Left lung (tissue), 10 donors: Measurements from ENCODE around the gene ARFRP1. TPM values are rescaled to one million over a fixed set of nuclear protein-coding genes. Genes with fewer than 3 reads are reported as not detected.

Experiments
- ATAC-seq: fragments of 200-7000 bp; cut with Tn5 transposase; one replicate; pipeline ENCODE4 v1.9.1; 2020; ENCODE audit warnings: moderate library complexity
- DNase-seq, 4 donors: peaks; one replicate each; pipeline ENCODE4 v3.0.0-alpha.2; 2013 to 2020
- H3K27ac ChIP-seq, 2 donors: fragments of 200-600 bp; sonication (generic) in 1 of 2; one replicate each; pipeline versions ENCODE4 v1.5.0 to v1.8.0; 2020 to 2021
- H3K27me3 ChIP-seq, 2 donors: fragments of 200-600 bp; sonication (generic) in 1 of 2; one replicate each; pipeline versions ENCODE4 v1.5.0 to v1.8.0; 2020 to 2021
- H3K36me3 ChIP-seq, 2 donors: fragments of 200-600 bp; sonication (generic) in 1 of 2; one replicate each; pipeline versions ENCODE4 v1.5.0 to v1.8.0; 2020 to 2021
- H3K4me1 ChIP-seq, 2 donors: fragments of 200-600 bp; one replicate each; pipeline ENCODE4 v1.8.0; 2021
- H3K4me3 ChIP-seq, 2 donors: fragments of 200-600 bp; sonication (generic) in 1 of 2; one replicate each; pipeline versions ENCODE4 v1.5.0 to v1.8.0; 2020 to 2021; ENCODE audit warnings: mild to moderate bottlenecking in 1 of 2
- H3K9me3 ChIP-seq, 2 donors: fragments of 200-600 bp; sonication (generic) in 1 of 2; one replicate each; pipeline versions ENCODE4 v1.5.0 to v1.8.0; 2020 to 2021
- CTCF ChIP-seq, 2 donors: fragments of 200-600 bp; sonication (generic) in 1 of 2; IDR thresholded peaks; one replicate each; pipeline versions ENCODE4 v1.5.0 to v1.8.0; 2021; ENCODE audit warnings: antibody characterized with exemption in 2 of 2
- intact Hi-C, 2 donors: fragments of 100-400 bp; cut with DNase I; formaldehyde crosslinking; loops; one replicate each; pipeline versions ENCODE4 v1.11.2 to v1.14.2; 2022
- polyA plus RNA-seq, 6 donors: library from polyadenylated mRNA; unstranded; fragments of 120-200 nt; gene quantifications; one replicate each; pipeline ENCODE4 v1.2.1, GENCODE V29; 2013; ENCODE audit not compliant: insufficient read length in 6 of 6
- total RNA-seq, 2 donors: library from RNA; stranded (reverse); fragmentation: NEBNext Ultra II Directional; extraction: Animal tissue kit (Norgen Biotek cat#: 25700); gene quantifications; one replicate each; pipeline ENCODE4 v1.2.1, GENCODE V29; 2021
- donor health status: DM: no; HTN: yes; CAD: no.
- donor health status: DM: no; HTN: no; CAD: no.

The ARFRP1 gene
- total and polyA plus RNA-seq, 8 donors = 29.1 to 46.9 (median 32.8) TPM

- H3K36me3 ChIP-seq = peaks cover 0 to 18% of the 10 kb centered on the region in 2 donors
- no peaks in the 10 kb centered on the region for H3K27me3 ChIP-seq
- no peak overlapping the region for H3K4me3 ChIP-seq
- ATAC-seq = no peak
- H3K9me3 ChIP-seq = no peaks in the 10 kb centered on the region
- intact Hi-C loops = no loop called here
- DNase-seq = peak in 1 of 4 donors; percentile 75
- H3K27ac ChIP-seq = peak overlapping the region; percentile 88 to 91
- TF ChIP-seq CTCF (IDR thresholded peaks at IDR 0.05) = no peak
- H3K4me1 ChIP-seq = peaks cover 24 to 65% of the 10 kb centered on the region in 2 donors
Measured at GRCh38 chr20:63685269-63686026, 22.3 kb downstream of the ARFRP1 start.

GRCh38 chr20:63682384-63683139 lies 25.2 kb downstream of the ARFRP1 start:
- H3K9me3 ChIP-seq = no peaks in the 10 kb centered on the region
- DNase-seq (peak in 1 of 4 donors; percentile 77), ATAC-seq (peak; percentile 67)
- peak overlapping the region; percentile 59 to 67 for H3K27ac ChIP-seq
- H3K27me3 ChIP-seq = no peaks in the 10 kb centered on the region
- no peak overlapping the region for H3K4me3 ChIP-seq
- H3K4me1 ChIP-seq = peaks cover 20 to 43% of the 10 kb centered on the region in 2 donors
- intact Hi-C loops = no loop called here
- no peak for TF ChIP-seq CTCF (IDR thresholded peaks at IDR 0.05)
- H3K36me3 ChIP-seq = peaks cover 0 to 42% of the 10 kb centered on the region in 2 donors

- Histone ChIP-seq H3K27ac (peak overlapping the region; percentile 53 to 67), H3K9me3 (no peaks in the 10 kb centered on the region), H3K27me3 (no peaks in the 10 kb centered on the region), H3K36me3 (peaks cover 0 to 49% of the 10 kb centered on the region in 2 donors), H3K4me1 (peaks cover 12 to 35% of the 10 kb centered on the region in 2 donors), H3K4me3 (no peak overlapping the region)
- DNase-seq (peak in 1 of 4 donors; percentile 65), ATAC-seq (no peak)
- intact Hi-C loops = no loop called here
- TF ChIP-seq CTCF (IDR thresholded peaks at IDR 0.05) = no peak
Measured at GRCh38 chr20:63681609-63682142, 26.1 kb downstream of the ARFRP1 start.

- H3K4me1 ChIP-seq = peaks cover 5 to 28% of the 10 kb centered on the region in 2 donors
- peaks cover 0 to 54% of the 10 kb centered on the region in 2 donors for H3K36me3 ChIP-seq
- no peak overlapping the region for H3K4me3 ChIP-seq
- intact Hi-C loops = no loop called here
- no peak overlapping the region for H3K27ac ChIP-seq
- TF ChIP-seq CTCF (IDR thresholded peaks at IDR 0.05) = no peak
- no peak for ATAC-seq
- DNase-seq = no peak
- no peaks in the 10 kb centered on the region for H3K9me3 ChIP-seq
- H3K27me3 ChIP-seq = no peaks in the 10 kb centered on the region
Measured at GRCh38 chr20:63680857-63681608, 26.7 kb downstream of the ARFRP1 start.
